ENCODE measurements around the gene ALK. TPM values are rescaled to one million over a fixed set of nuclear protein-coding genes. Genes with fewer than 3 reads are reported as not detected.

The ALK gene
- total RNA-seq, 1 donor from 2014 or later = not detected

- ATAC-seq = no peak
- intact Hi-C loops (cut with micrococcal nuclease) = no loop called here
Observed at GRCh38 chr2:29202819-29203495, 718.4 kb downstream of the ALK start.

GRCh38 chr2:29201979-29202378, 719.4 kb downstream of the ALK start:
- intact Hi-C loops (cut with micrococcal nuclease) = no loop called here
- DNase-seq (no peak), ATAC-seq (no peak)

More at GRCh38 chr2:29202819-29203495, 718.4 kb downstream of the ALK start:
- no peak for DNase-seq

GRCh38 chr2:29196792-29197788, 724.3 kb downstream of the ALK start:
- ATAC-seq (peak; percentile 89), DNase-seq (peak; percentile 68)
- intact Hi-C loops (cut with micrococcal nuclease) = no loop called here

- ATAC-seq = no peak
- intact Hi-C loops (cut with micrococcal nuclease) = loop anchor here (2.0 kb wide), 1 partner anchor 235 kb away; no protein-coding TSS in a partner anchor
Observed at GRCh38 chr2:29195796-29196195, 725.6 kb downstream of the ALK start.

GRCh38 chr2:29193681-29194080, 727.7 kb downstream of the ALK start:
- DNase-seq = no peak
- intact Hi-C loops (cut with micrococcal nuclease) = loop anchor here (2.0 kb wide), 1 partner anchor 233 kb away; no protein-coding TSS in a partner anchor
- no peak for ATAC-seq

More at GRCh38 chr2:29195796-29196195, 725.6 kb downstream of the ALK start:
- no peak for DNase-seq

GRCh38 chr2:29193111-29193510, 728.3 kb downstream of the ALK start:
- ATAC-seq = no peak
- intact Hi-C loops (cut with micrococcal nuclease) = no loop called here
- no peak for DNase-seq

GRCh38 chr2:29192526-29192925, 728.9 kb downstream of the ALK start:
- ATAC-seq (no peak), DNase-seq (no peak)
- intact Hi-C loops (cut with micrococcal nuclease) = no loop called here

GRCh38 chr2:29191817-29192216, 729.6 kb downstream of the ALK start:
- DNase-seq = no peak
- no peak for ATAC-seq
- intact Hi-C loops (cut with micrococcal nuclease) = no loop called here

GRCh38 chr2:29189052-29189451, 732.3 kb downstream of the ALK start:
- DNase-seq = no peak
- ATAC-seq = no peak
- intact Hi-C loops (cut with micrococcal nuclease) = no loop called here

- intact Hi-C loops (cut with micrococcal nuclease) = no loop called here
- ATAC-seq (no peak), DNase-seq (no peak)
Observed at GRCh38 chr2:29187926-29188325, 733.5 kb downstream of the ALK start.

- intact Hi-C loops (cut with micrococcal nuclease) = no loop called here
- ATAC-seq (no peak), DNase-seq (no peak)
Observed at GRCh38 chr2:29186817-29187216, 734.6 kb downstream of the ALK start.

GRCh38 chr2:29184531-29184930, 736.9 kb downstream of the ALK start:
- DNase-seq = no peak
- intact Hi-C loops (cut with micrococcal nuclease) = no loop called here
- no peak for ATAC-seq

- intact Hi-C loops (cut with micrococcal nuclease) = no loop called here
- no peak for ATAC-seq
- DNase-seq = no peak
Observed at GRCh38 chr2:29182920-29183319, 738.5 kb downstream of the ALK start.

GRCh38 chr2:29182334-29182733, 739.1 kb downstream of the ALK start:
- intact Hi-C loops (cut with micrococcal nuclease) = no loop called here
- ATAC-seq (no peak), DNase-seq (no peak)

- intact Hi-C loops (cut with micrococcal nuclease) = no loop called here
- ATAC-seq = no peak
- DNase-seq = no peak
Observed at GRCh38 chr2:29175338-29175737, 746.0 kb downstream of the ALK start.

GRCh38 chr2:29174937-29175336, 746.4 kb downstream of the ALK start:
- ATAC-seq (no peak), DNase-seq (no peak)
- intact Hi-C loops (cut with micrococcal nuclease) = no loop called here

- intact Hi-C loops (cut with micrococcal nuclease) = no loop called here
- no peak for ATAC-seq
- DNase-seq = no peak
Observed at GRCh38 chr2:29166242-29167039, 754.9 kb downstream of the ALK start.

- ATAC-seq (no peak), DNase-seq (no peak)
- intact Hi-C loops (cut with micrococcal nuclease) = no loop called here
Observed at GRCh38 chr2:29165362-29166241, 755.8 kb downstream of the ALK start.

Measured in left ventricle myocardium superior (tissue), 1 donor.